T-helper 22 cell (primary cell): ENCODE results near the gene CFAP65.

Source experiments
- DNase-seq: peaks from one replicate; pipeline ENCODE4 v3.0.0-alpha.2; 2020; ENCODE audit warnings: low read depth

The CFAP65 gene

GRCh38 chr2:218964041-218964771, 77.1 kb downstream of the CFAP65 start:
- DNase-seq: no peak

- DNase-seq: no peak
These were observed 77.7 kb downstream of the CFAP65 start for GRCh38 chr2:218963601-218964000.

- DNase-seq: no peak
These were observed 78.3 kb downstream of the CFAP65 start for GRCh38 chr2:218962859-218963492.

- no peak for DNase-seq
These were observed 79.4 kb downstream of the CFAP65 start for GRCh38 chr2:218961651-218962570.

GRCh38 chr2:218961229-218961628, 80.1 kb downstream of the CFAP65 start:
- no peak for DNase-seq

- DNase-seq: no peak
These were observed 80.8 kb downstream of the CFAP65 start for GRCh38 chr2:218960309-218961165.

GRCh38 chr2:218959761-218960308, 81.5 kb downstream of the CFAP65 start:
- DNase-seq: no peak

- no peak for DNase-seq
These were observed 82.1 kb downstream of the CFAP65 start, which contains the start of gene CDK5R2 for GRCh38 chr2:218959141-218959731. Gene CDK5R2, plus strand, starts transcription at chr2:218959666. Its CDS starts 155 bp downstream, at chr2:218959821.

GRCh38 chr2:218958276-218958675, 83.0 kb downstream of the CFAP65 start:
- DNase-seq: no peak

GRCh38 chr2:218957671-218958070, 83.6 kb downstream of the CFAP65 start:
- no peak for DNase-seq

GRCh38 chr2:218956039-218956438, 85.3 kb downstream of the CFAP65 start:
- no peak for DNase-seq

GRCh38 chr2:218954541-218955300, 86.6 kb downstream of the CFAP65 start:
- DNase-seq: no peak

- DNase-seq: no peak
These were observed 87.9 kb downstream of the CFAP65 start for GRCh38 chr2:218953366-218953954.
